ENCODE measurements around the gene PAK1IP1.
A peak's percentile ranks its signal among the peaks of the same experiment; 100 is the strongest.

PAK1IP1 gene

GRCh38 chr6:10725044-10725443 lies 30.3 kb downstream of the PAK1IP1 start:
- H3K4me1 ChIP-seq = peaks cover 10% of the 10 kb centered on the region

GRCh38 chr6:10725716-10726115 lies 30.9 kb downstream of the PAK1IP1 start:
- Histone ChIP-seq H3K9ac (no peak overlapping the region), H3K27ac (no peak overlapping the region)

More at GRCh38 chr6:10725044-10725443, 30.3 kb downstream of the PAK1IP1 start:
- TF ChIP-seq CTCF (IDR thresholded peaks at IDR 0.05) = no peak
- H3K27me3 ChIP-seq (ENCODE audit: control insufficient read depth, insufficient read depth, low read length) = no peaks in the 10 kb centered on the region
- no peak overlapping the region for H3K4me3 ChIP-seq (ENCODE audit: low read depth, low read length)
- H3K9ac ChIP-seq = no peak overlapping the region
- H3K4me2 ChIP-seq (ENCODE audit: low read length) = no peak overlapping the region
- no peaks in the 10 kb centered on the region for H3K36me3 ChIP-seq (ENCODE audit: control insufficient read depth, insufficient read depth, low read length)
- H2AFZ ChIP-seq = no peak overlapping the region
- H3K27ac ChIP-seq = no peak overlapping the region
- H3K9me3 ChIP-seq (ENCODE audit: control insufficient read depth, low read length) = no peaks in the 10 kb centered on the region
- peaks cover 5% of the 10 kb centered on the region for H3K79me2 ChIP-seq

GRCh38 chr6:10730254-10730653 lies 35.5 kb downstream of the PAK1IP1 start:
- Histone ChIP-seq H3K36me3 (ENCODE audit: control insufficient read depth, insufficient read depth, low read length) (no peaks in the 10 kb centered on the region), H3K27me3 (ENCODE audit: control insufficient read depth, insufficient read depth, low read length) (no peaks in the 10 kb centered on the region), H3K79me2 (no peaks in the 10 kb centered on the region), H3K27ac (peak overlapping the region; percentile 60), H2AFZ (no peak overlapping the region), H3K9ac (no peak overlapping the region), H3K4me3 (ENCODE audit: low read depth, low read length) (peak overlapping the region; percentile 14), H3K4me2 (ENCODE audit: low read length) (peak overlapping the region; percentile 41), H3K4me1 (peaks cover 20% of the 10 kb centered on the region), H3K9me3 (ENCODE audit: control insufficient read depth, low read length) (no peaks in the 10 kb centered on the region)
- no peak for TF ChIP-seq CTCF (IDR thresholded peaks at IDR 0.05)

More at GRCh38 chr6:10725716-10726115, 30.9 kb downstream of the PAK1IP1 start:
- Histone ChIP-seq H3K9me3 (ENCODE audit: control insufficient read depth, low read length) (no peaks in the 10 kb centered on the region), H3K36me3 (ENCODE audit: control insufficient read depth, insufficient read depth, low read length) (no peaks in the 10 kb centered on the region), H3K4me2 (ENCODE audit: low read length) (no peak overlapping the region), H3K27me3 (ENCODE audit: control insufficient read depth, insufficient read depth, low read length) (no peaks in the 10 kb centered on the region), H3K79me2 (peaks cover 5% of the 10 kb centered on the region), H2AFZ (no peak overlapping the region), H3K4me1 (peaks cover 17% of the 10 kb centered on the region), H3K4me3 (ENCODE audit: low read depth, low read length) (no peak overlapping the region)
- no peak for TF ChIP-seq CTCF (IDR thresholded peaks at IDR 0.05)

GRCh38 chr6:10733151-10733715 lies 38.5 kb downstream of the PAK1IP1 start:
- H3K4me1 ChIP-seq = peaks cover 20% of the 10 kb centered on the region
- no peak for TF ChIP-seq CTCF (IDR thresholded peaks at IDR 0.05)
- H3K27ac ChIP-seq = peak overlapping the region; percentile 59
- peak overlapping the region; percentile 59 for H2AFZ ChIP-seq
- no peaks in the 10 kb centered on the region for H3K79me2 ChIP-seq
- H3K4me2 ChIP-seq (ENCODE audit: low read length) = no peak overlapping the region
- no peak overlapping the region for H3K4me3 ChIP-seq (ENCODE audit: low read depth, low read length)
- H3K36me3 ChIP-seq (ENCODE audit: control insufficient read depth, insufficient read depth, low read length) = no peaks in the 10 kb centered on the region
- no peaks in the 10 kb centered on the region for H3K9me3 ChIP-seq (ENCODE audit: control insufficient read depth, low read length)
- H3K9ac ChIP-seq = no peak overlapping the region
- no peaks in the 10 kb centered on the region for H3K27me3 ChIP-seq (ENCODE audit: control insufficient read depth, insufficient read depth, low read length)

GRCh38 chr6:10733863-10734262 lies 39.1 kb downstream of the PAK1IP1 start:
- TF ChIP-seq CTCF (IDR thresholded peaks at IDR 0.05) = no peak
- Histone ChIP-seq H3K4me2 (ENCODE audit: low read length) (no peak overlapping the region), H3K9ac (no peak overlapping the region), H3K27me3 (ENCODE audit: control insufficient read depth, insufficient read depth, low read length) (no peaks in the 10 kb centered on the region), H3K27ac (peak overlapping the region; percentile 59), H3K9me3 (ENCODE audit: control insufficient read depth, low read length) (no peaks in the 10 kb centered on the region), H3K4me3 (ENCODE audit: low read depth, low read length) (no peak overlapping the region), H3K36me3 (ENCODE audit: control insufficient read depth, insufficient read depth, low read length) (no peaks in the 10 kb centered on the region), H2AFZ (peak overlapping the region; percentile 59), H3K79me2 (no peaks in the 10 kb centered on the region), H3K4me1 (peaks cover 20% of the 10 kb centered on the region)

Data from parathyroid adenoma (tissue), 2 donors.